Measurements from ENCODE around the gene RER1. TPM values are rescaled to one million over a fixed set of nuclear protein-coding genes. Genes with fewer than 3 reads are reported as not detected.

The RER1 gene
- total RNA-seq, 4 donors from 2014 or later: 54.4 to 78.6 (median 69.8) TPM

- peaks cover 0 to 10% (median 0%) of the 10 kb centered on the region in 3 donors for H3K9me3 ChIP-seq
- no peak for ATAC-seq
- H3K27me3 ChIP-seq: peaks cover 94% of the 10 kb centered on the region
- WGBS, 2 donors (ENCODE audit: low coverage in 1 of 2): 100% methylated on average over 1 of the region's 20 CpGs; no CpG with 5 or more reads in 1 of the 2 donors
- H3K27ac ChIP-seq: no peak overlapping the region
- TF ChIP-seq EP300 (IDR thresholded peaks at IDR 0.05) (no peak), POLR2A (IDR thresholded peaks at IDR 0.05) (no peak), POLR2AphosphoS5 (IDR thresholded peaks at IDR 0.05) (no peak)
- H3K4me3 ChIP-seq: no peak overlapping the region
- H3K4me1 ChIP-seq: no peaks in the 10 kb centered on the region
- H3K36me3 ChIP-seq: no peaks in the 10 kb centered on the region
These were observed 38.3 kb downstream of the RER1 start for GRCh38 chr1:2429780-2430591.

GRCh38 chr1:2430592-2430973 lies 38.9 kb downstream of the RER1 start:
- H3K27me3 ChIP-seq: peaks cover 100% of the 10 kb centered on the region
- no peak for ATAC-seq
- WGBS, 2 donors (ENCODE audit: low coverage in 1 of 2): 75% methylated on average over 4 of the region's 10 CpGs; no CpG with 5 or more reads in 1 of the 2 donors

GRCh38 chr1:2431103-2431502 lies 39.5 kb downstream of the RER1 start:
- Histone ChIP-seq H3K27ac (no peak overlapping the region), H3K4me3 (no peak overlapping the region), H3K9me3 (peaks cover 0 to 10% (median 0%) of the 10 kb centered on the region in 3 donors), H3K36me3 (no peaks in the 10 kb centered on the region), H3K27me3 (peaks cover 97% of the 10 kb centered on the region), H3K4me1 (no peaks in the 10 kb centered on the region)
- TF ChIP-seq POLR2A (IDR thresholded peaks at IDR 0.05) (no peak), EP300 (IDR thresholded peaks at IDR 0.05) (no peak), CTCF (IDR thresholded peaks at IDR 0.05) (no peak), POLR2AphosphoS5 (IDR thresholded peaks at IDR 0.05) (no peak)
- no CpG with 5 or more reads among the region's 16 CpGs for WGBS, 2 donors (ENCODE audit: low coverage in 1 of 2)
- ATAC-seq: no peak

More at GRCh38 chr1:2430592-2430973, 38.9 kb downstream of the RER1 start:
- TF ChIP-seq EP300 (IDR thresholded peaks at IDR 0.05) (no peak), POLR2A (IDR thresholded peaks at IDR 0.05) (no peak), POLR2AphosphoS5 (IDR thresholded peaks at IDR 0.05) (no peak), CTCF (IDR thresholded peaks at IDR 0.05) (no peak)
- H3K27ac ChIP-seq: no peak overlapping the region
- H3K4me1 ChIP-seq: no peaks in the 10 kb centered on the region
- no peak overlapping the region for H3K4me3 ChIP-seq
- H3K36me3 ChIP-seq: no peaks in the 10 kb centered on the region
- H3K9me3 ChIP-seq: peaks cover 0 to 10% (median 0%) of the 10 kb centered on the region in 3 donors

DNA sequence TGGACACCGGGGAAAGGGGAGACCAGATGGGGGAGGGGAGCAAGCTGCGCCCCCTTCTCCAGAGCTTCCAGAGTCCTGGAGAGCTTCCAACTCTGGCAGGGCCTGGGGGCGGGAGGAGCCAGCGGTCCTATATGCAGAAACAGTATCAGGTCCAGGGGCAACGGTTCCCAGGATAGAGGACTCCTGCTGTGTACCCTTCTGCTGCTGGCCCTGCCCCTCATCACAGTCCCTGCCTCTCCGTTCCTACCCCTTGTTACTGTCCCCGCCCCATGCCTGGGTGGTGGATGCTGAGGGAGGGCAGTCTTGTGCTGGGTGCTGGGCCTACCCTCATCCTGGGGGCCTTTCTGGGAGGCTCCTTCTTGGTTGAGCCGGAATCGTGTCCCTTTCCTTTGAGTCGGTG lies 39.9 kb downstream of the RER1 start:
- no peak for TF ChIP-seq EP300 (IDR thresholded peaks at IDR 0.05)
- no peak for TF ChIP-seq CTCF (IDR thresholded peaks at IDR 0.05)
- no peak for TF ChIP-seq POLR2A (IDR thresholded peaks at IDR 0.05)
- TF ChIP-seq POLR2AphosphoS5 (IDR thresholded peaks at IDR 0.05): no peak
- no peaks in the 10 kb centered on the region for H3K4me1 ChIP-seq
- peaks cover 94% of the 10 kb centered on the region for H3K27me3 ChIP-seq
- no peaks in the 10 kb centered on the region for H3K36me3 ChIP-seq
- no peak overlapping the region for H3K4me3 ChIP-seq
- no peak overlapping the region for H3K27ac ChIP-seq
- WGBS, 2 donors (ENCODE audit: low coverage in 1 of 2): 0 to 10% methylated on average over 1 to 2 of the region's 10 CpGs
- peaks cover 0 to 10% (median 0%) of the 10 kb centered on the region in 3 donors for H3K9me3 ChIP-seq
- ATAC-seq: no peak

DNA sequence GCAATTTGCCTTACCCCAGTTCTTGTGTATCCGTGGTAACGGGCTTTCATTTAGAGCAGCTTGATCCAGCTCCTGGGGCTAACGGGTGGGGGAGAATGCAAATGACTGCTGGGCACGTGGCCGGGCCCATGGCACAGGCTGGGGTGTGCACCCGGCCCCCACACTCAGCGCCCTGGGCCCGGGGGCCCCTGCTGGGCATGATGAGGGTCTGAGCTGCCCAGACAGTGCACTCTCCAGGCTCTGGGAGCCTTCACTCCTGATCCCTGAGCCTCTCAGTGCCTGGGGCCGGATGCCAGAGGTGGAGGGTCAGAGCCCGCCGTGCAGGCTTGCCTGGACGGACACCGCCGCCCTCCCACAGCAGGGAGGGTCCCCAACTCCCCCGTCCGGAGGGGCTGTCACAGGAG lies 40.8 kb downstream of the RER1 start:
- Histone ChIP-seq H3K4me1 (no peaks in the 10 kb centered on the region), H3K36me3 (no peaks in the 10 kb centered on the region), H3K4me3 (no peak overlapping the region), H3K27me3 (peaks cover 94% of the 10 kb centered on the region), H3K9me3 (peaks cover 0 to 10% (median 0%) of the 10 kb centered on the region in 3 donors), H3K27ac (no peak overlapping the region)
- no peak for ATAC-seq
- no peak for TF ChIP-seq POLR2AphosphoS5 (IDR thresholded peaks at IDR 0.05)
- TF ChIP-seq EP300 (IDR thresholded peaks at IDR 0.05): no peak
- TF ChIP-seq CTCF (IDR thresholded peaks at IDR 0.05): no peak
- no peak for TF ChIP-seq POLR2A (IDR thresholded peaks at IDR 0.05)
- WGBS, 2 donors (ENCODE audit: low coverage in 1 of 2): 20% methylated on average over 1 of the region's 16 CpGs; no CpG with 5 or more reads in 1 of the 2 donors
